Thyroid gland (tissue), 4 donors: ENCODE results near the gene CIITA.

ENCODE experiments used
- CTCF ChIP-seq, 6 experiments: fragments of 200-600 bp in 3 of 6; fragments of 450-650 bp in 3 of 6; sonication (generic) in 3 of 6; IDR thresholded peaks; one replicate each; pipeline ENCODE4 v1.5.1; 2016 to 2019; ENCODE audit warnings: antibody characterized with exemption in 6 of 6, mild to moderate bottlenecking in 2 of 6, inconsistent platforms in 1 of 6, moderate library complexity in 1 of 6
- POLR2A ChIP-seq, 2 donors: fragments of 450-650 bp; IDR thresholded peaks; one replicate each; pipeline ENCODE4 v1.6.1; 2017; ENCODE audit warnings: antibody characterized with exemption in 2 of 2, mild to moderate bottlenecking in 2 of 2, moderate library complexity in 1 of 2

GRCh38 chr16:10902999-10903398 lies 26.0 kb downstream of the CIITA start:
- no peak for TF ChIP-seq CTCF (IDR thresholded peaks at IDR 0.05)
- no peak for TF ChIP-seq POLR2A (IDR thresholded peaks at IDR 0.05)
